ENCODE measurements around the gene NFIC. TPM values are rescaled to one million over a fixed set of nuclear protein-coding genes. Genes with fewer than 3 reads are reported as not detected.
"Not testable (repeated sequence)": the region's sequence is repeated elsewhere in the genome, so short reads cannot be mapped to it uniquely, and the experiment has no call there.

Gene NFIC
- total RNA-seq, 6 experiments from 2014 or later, result 186 to 219 (median 211) TPM

DNA sequence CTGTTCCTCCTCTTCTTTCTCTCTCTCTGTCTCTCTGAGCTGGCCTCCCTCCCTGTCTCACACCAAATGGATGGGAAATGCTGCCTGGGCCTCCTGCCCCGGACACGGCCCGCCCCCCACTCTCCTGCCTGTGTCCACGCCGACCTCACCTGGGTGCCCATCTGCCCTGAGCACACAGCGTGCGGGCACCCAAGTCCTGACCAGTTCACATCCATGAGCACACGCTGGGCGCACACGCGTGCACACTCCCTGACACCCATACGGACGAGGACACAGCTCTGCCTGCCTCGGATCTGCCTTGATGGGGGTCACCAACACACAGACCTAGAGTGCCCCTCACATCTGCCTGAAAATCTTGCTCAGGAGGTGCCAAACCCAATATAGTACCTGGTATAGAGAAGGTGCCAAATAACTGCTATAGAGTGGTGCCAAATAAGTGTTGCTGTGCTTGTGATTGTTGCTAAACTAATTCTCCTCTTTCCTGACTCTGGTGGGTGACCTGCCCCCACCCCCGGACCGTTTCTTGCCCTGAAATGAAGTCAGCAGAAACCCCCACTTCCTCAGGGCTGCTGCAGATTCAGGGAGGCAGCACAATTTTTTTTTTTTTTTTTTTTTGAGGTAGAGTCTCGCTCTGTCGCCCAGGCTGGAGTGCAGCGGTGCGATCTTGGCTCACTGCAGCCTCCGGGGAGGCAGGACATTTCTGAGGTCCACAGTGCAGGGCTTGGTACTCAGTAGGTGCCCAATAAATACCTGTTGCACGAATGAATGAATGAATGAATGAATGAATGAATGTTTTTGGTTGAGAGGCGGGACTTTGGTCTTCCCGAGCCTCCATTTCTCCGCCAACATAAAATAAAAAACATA is 4.6 kb downstream of the NFIC start:
- Mint-ChIP-seq H3K4me3 (peak overlapping the region; percentile 89), H3K4me1 (ENCODE audit: low read depth) (peaks cover 63% of the 10 kb centered on the region)

DNA sequence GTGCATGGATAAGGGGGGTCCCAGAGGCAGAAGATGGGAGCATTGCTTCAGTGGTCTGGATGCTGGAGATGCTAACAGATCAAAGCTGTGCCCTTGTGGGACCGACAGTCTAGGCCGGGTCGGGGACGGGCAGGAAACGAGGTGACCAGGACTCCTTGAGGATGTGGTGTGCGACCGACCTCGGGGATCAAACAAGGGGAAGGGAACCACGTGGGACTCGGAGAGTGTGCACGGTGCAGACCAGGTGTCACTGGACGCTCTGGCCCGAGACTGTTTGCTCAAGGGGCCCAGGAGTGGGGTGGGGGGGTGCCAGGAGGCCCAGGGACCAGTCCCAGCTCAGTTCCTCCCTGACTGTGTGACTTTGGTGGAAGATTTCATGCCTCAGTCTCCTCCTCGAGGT is 6.0 kb downstream of the NFIC start:
- DNase-seq, result no peak
- Mint-ChIP-seq H3K9me3 (no peaks in the 10 kb centered on the region), H3K4me1 (ENCODE audit: low read depth) (peaks cover 64% of the 10 kb centered on the region), H3K4me3 (no peak overlapping the region), H3K27ac (no peak overlapping the region), H3K36me3 (ENCODE audit: low read depth) (no peaks in the 10 kb centered on the region; the same call in 1 of the 2 replicates), H3K27me3 (ENCODE audit: insufficient read depth) (peaks cover 6% of the 10 kb centered on the region)
- TF ChIP-seq, protein P1, sequence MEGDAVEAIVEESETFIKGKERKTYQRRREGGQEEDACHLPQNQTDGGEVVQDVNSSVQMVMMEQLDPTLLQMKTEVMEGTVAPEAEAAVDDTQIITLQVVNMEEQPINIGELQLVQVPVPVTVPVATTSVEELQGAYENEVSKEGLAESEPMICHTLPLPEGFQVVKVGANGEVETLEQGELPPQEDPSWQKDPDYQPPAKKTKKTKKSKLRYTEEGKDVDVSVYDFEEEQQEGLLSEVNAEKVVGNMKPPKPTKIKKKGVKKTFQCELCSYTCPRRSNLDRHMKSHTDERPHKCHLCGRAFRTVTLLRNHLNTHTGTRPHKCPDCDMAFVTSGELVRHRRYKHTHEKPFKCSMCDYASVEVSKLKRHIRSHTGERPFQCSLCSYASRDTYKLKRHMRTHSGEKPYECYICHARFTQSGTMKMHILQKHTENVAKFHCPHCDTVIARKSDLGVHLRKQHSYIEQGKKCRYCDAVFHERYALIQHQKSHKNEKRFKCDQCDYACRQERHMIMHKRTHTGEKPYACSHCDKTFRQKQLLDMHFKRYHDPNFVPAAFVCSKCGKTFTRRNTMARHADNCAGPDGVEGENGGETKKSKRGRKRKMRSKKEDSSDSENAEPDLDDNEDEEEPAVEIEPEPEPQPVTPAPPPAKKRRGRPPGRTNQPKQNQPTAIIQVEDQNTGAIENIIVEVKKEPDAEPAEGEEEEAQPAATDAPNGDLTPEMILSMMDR (IDR thresholded peaks at IDR 0.05), result no peak

More for the DNA sequence above, 4.6 kb downstream of the NFIC start:
- DNase-seq, result no peak
- Mint-ChIP-seq H3K27me3 (ENCODE audit: insufficient read depth) (peaks cover 6% of the 10 kb centered on the region), H3K27ac (peak overlapping the region; percentile 89), H3K9me3 (no peaks in the 10 kb centered on the region), H3K36me3 (ENCODE audit: low read depth) (no peaks in the 10 kb centered on the region; the same call in 1 of the 2 replicates)
- TF ChIP-seq, protein P1 (IDR thresholded peaks at IDR 0.05), result no peak

DNA sequence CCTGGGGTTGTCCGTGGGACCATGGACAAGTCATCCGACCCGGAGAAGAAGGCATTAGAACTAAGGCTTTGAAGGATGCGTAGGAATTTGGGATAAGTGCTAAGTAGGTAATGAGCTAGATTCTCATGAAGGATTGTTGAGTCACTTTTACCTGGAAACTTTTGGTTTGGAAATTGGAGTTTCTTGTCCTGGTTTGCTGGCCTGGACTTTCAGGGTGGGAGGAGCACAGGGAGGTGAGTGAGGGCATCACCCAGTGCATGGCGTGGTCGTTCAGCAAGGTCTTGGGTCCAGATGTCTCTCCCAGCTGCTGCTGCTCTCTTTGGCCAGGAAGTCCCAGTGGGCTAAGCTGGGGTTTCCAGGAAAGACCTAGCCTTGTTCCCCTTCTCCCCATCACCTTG is 7.6 kb downstream of the NFIC start:
- Mint-ChIP-seq H3K27me3 (ENCODE audit: insufficient read depth) (peaks cover 4% of the 10 kb centered on the region), H3K4me3 (peak overlapping the region; percentile 9), H3K9me3 (no peaks in the 10 kb centered on the region), H3K4me1 (ENCODE audit: low read depth) (peaks cover 55% of the 10 kb centered on the region), H3K27ac (peak overlapping the region; percentile 73), H3K36me3 (ENCODE audit: low read depth) (no peaks in the 10 kb centered on the region; the same call in 1 of the 2 replicates)
- no peak for DNase-seq
- TF ChIP-seq, protein P1 (IDR thresholded peaks at IDR 0.05), result no peak

- H3K4me3 Mint-ChIP-seq, result peak overlapping the region; percentile 62
- no peaks in the 10 kb centered on the region; the same call in 1 of the 2 replicates for H3K36me3 Mint-ChIP-seq (ENCODE audit: low read depth)
- TF ChIP-seq, protein P1 (IDR thresholded peaks at IDR 0.05), result no peak
- H3K4me1 Mint-ChIP-seq (ENCODE audit: low read depth), result peaks cover 51% of the 10 kb centered on the region
- H3K9me3 Mint-ChIP-seq, result no peaks in the 10 kb centered on the region
- H3K27ac Mint-ChIP-seq, result peak overlapping the region; percentile 73
- H3K27me3 Mint-ChIP-seq (ENCODE audit: insufficient read depth), result peaks cover 4% of the 10 kb centered on the region
- DNase-seq, result no peak
Observed at GRCh38 chr19:3374369-3375112, 8.2 kb downstream of the NFIC start.

DNA sequence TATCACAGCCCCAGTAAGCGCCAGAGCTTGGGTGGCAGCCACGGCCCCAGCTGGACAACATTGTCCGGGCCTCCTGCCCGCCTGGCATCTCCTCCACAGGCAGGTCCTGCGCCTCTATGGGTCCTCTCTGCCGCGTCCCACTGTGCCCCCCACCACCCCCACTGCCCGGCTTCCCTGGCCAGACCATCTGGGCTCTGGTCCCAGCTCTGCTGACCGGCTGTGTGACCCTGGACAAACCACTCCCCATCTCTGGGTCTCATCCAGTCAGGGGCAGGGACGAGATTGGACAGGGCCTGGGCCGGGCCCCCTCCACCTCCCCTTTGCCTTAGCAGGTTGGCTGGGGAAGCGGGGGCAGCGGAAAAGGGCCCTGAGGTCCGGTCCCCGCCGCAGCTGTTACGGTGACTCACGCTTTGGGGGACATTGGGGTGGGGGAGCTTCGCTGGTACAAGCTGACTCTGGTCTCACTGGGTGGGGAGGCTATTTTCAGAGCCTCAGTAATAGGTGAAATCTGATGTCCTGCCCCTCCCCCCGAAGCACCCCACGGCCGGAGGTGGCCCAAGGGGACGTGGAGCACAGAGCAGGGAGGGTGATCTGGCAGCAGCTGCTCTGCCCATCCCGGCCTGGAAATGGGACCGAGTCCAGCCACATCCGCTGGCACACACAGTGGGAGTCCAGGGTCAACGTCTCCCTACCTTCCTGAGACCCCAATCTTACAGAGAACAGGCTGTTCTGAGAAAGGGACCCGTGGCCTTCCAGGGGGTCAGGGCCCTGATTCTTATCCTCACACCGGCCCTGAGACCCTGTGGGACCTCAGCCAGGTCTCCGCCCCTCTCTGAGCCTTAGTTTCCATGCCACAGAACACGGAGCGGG is 9.1 kb downstream of the NFIC start:
- peak overlapping the region; percentile 73 for H3K27ac Mint-ChIP-seq
- H3K27me3 Mint-ChIP-seq (ENCODE audit: insufficient read depth), result peaks cover 4% of the 10 kb centered on the region
- TF ChIP-seq, protein P1 (IDR thresholded peaks at IDR 0.05), result no peak
- H3K9me3 Mint-ChIP-seq, result no peaks in the 10 kb centered on the region
- DNase-seq, result peak; percentile 30
- H3K36me3 Mint-ChIP-seq (ENCODE audit: low read depth), result no peaks in the 10 kb centered on the region; the same call in 1 of the 2 replicates
- H3K4me1 Mint-ChIP-seq (ENCODE audit: low read depth), result peaks cover 48% of the 10 kb centered on the region
- peak overlapping the region; percentile 62 for H3K4me3 Mint-ChIP-seq

DNA sequence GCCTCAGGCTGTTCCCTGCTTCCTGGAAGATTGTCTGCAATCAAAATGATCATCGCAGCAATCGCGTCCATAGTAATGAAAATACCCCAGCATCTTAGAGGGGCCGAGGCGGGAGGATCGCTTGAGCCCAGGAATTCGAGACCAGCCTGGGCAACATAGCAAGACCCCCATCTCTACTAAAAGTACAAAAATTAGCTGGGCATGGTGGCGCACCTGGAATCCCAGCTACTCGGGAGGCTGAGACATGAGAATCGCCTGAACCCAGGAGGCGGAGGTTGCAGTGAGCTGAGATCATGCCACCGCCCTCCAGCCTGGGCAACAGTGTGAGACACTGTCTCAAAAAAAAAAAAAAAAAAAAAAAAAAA is 9.7 kb downstream of the NFIC start:
- not testable (repeated sequence) for H3K27me3 Mint-ChIP-seq (ENCODE audit: insufficient read depth); H3K4me3 Mint-ChIP-seq; DNase-seq; H3K36me3 Mint-ChIP-seq (ENCODE audit: low read depth); H3K9me3 Mint-ChIP-seq
- peaks cover 42% of the 10 kb centered on the region for H3K4me1 Mint-ChIP-seq (ENCODE audit: low read depth)
- H3K27ac Mint-ChIP-seq, result peak overlapping the region; percentile 73
